ENCODE measurements around the gene CREB5.

Gene CREB5

GRCh38 chr7:28483908-28484605 lies 71.7 kb downstream of the CREB5 start:
- Histone ChIP-seq H3K9me3 (ENCODE audit: control insufficient read depth, insufficient read depth, low read length) (no peaks in the 10 kb centered on the region), H3K9ac (ENCODE audit: low read depth, low read length) (no peak overlapping the region), H3K4me1 (ENCODE audit: insufficient read depth, low read length) (peaks cover 64% of the 10 kb centered on the region), H3K36me3 (ENCODE audit: insufficient read depth, low read length) (no peaks in the 10 kb centered on the region)

- Histone ChIP-seq H3K36me3 (ENCODE audit: insufficient read depth, low read length) (no peaks in the 10 kb centered on the region), H3K9me3 (ENCODE audit: control insufficient read depth, insufficient read depth, low read length) (no peaks in the 10 kb centered on the region), H3K9ac (ENCODE audit: low read depth, low read length) (no peak overlapping the region), H3K4me1 (ENCODE audit: insufficient read depth, low read length) (peaks cover 59% of the 10 kb centered on the region)
Observed at GRCh38 chr7:28484606-28484935, 72.3 kb downstream of the CREB5 start.

- no peaks in the 10 kb centered on the region for H3K9me3 ChIP-seq (ENCODE audit: control insufficient read depth, insufficient read depth, low read length)
- peaks cover 33% of the 10 kb centered on the region for H3K4me1 ChIP-seq (ENCODE audit: insufficient read depth, low read length)
- H3K36me3 ChIP-seq (ENCODE audit: insufficient read depth, low read length), result no peaks in the 10 kb centered on the region
- H3K9ac ChIP-seq (ENCODE audit: low read depth, low read length), result no peak overlapping the region
Observed at GRCh38 chr7:28487487-28487886, 75.2 kb downstream of the CREB5 start.

- no peaks in the 10 kb centered on the region for H3K36me3 ChIP-seq (ENCODE audit: insufficient read depth, low read length)
- peaks cover 26% of the 10 kb centered on the region for H3K4me1 ChIP-seq (ENCODE audit: insufficient read depth, low read length)
- no peak overlapping the region for H3K9ac ChIP-seq (ENCODE audit: low read depth, low read length)
- H3K9me3 ChIP-seq (ENCODE audit: control insufficient read depth, insufficient read depth, low read length), result no peaks in the 10 kb centered on the region
Observed at GRCh38 chr7:28488061-28488791, 75.9 kb downstream of the CREB5 start.

- H3K9me3 ChIP-seq (ENCODE audit: control insufficient read depth, insufficient read depth, low read length), result no peaks in the 10 kb centered on the region
- H3K9ac ChIP-seq (ENCODE audit: low read depth, low read length), result no peak overlapping the region
- H3K4me1 ChIP-seq (ENCODE audit: insufficient read depth, low read length), result peaks cover 6% of the 10 kb centered on the region
- H3K36me3 ChIP-seq (ENCODE audit: insufficient read depth, low read length), result no peaks in the 10 kb centered on the region
Observed at GRCh38 chr7:28490831-28491230, 78.5 kb downstream of the CREB5 start.

GRCh38 chr7:28493477-28493876 lies 81.2 kb downstream of the CREB5 start:
- no peak overlapping the region for H3K9ac ChIP-seq (ENCODE audit: low read depth, low read length)
- H3K36me3 ChIP-seq (ENCODE audit: insufficient read depth, low read length), result no peaks in the 10 kb centered on the region
- no peaks in the 10 kb centered on the region for H3K9me3 ChIP-seq (ENCODE audit: control insufficient read depth, insufficient read depth, low read length)
- no peaks in the 10 kb centered on the region; the same call in 1 of the 2 replicates for H3K4me1 ChIP-seq (ENCODE audit: insufficient read depth, low read length)

- Histone ChIP-seq H3K9me3 (ENCODE audit: control insufficient read depth, insufficient read depth, low read length) (no peaks in the 10 kb centered on the region), H3K9ac (ENCODE audit: low read depth, low read length) (no peak overlapping the region), H3K4me1 (ENCODE audit: insufficient read depth, low read length) (no peaks in the 10 kb centered on the region; the same call in 1 of the 2 replicates), H3K36me3 (ENCODE audit: insufficient read depth, low read length) (no peaks in the 10 kb centered on the region)
Observed at GRCh38 chr7:28497009-28497408, 84.7 kb downstream of the CREB5 start.

- no peaks in the 10 kb centered on the region for H3K36me3 ChIP-seq (ENCODE audit: insufficient read depth, low read length)
- no peaks in the 10 kb centered on the region; the same call in 1 of the 2 replicates for H3K4me1 ChIP-seq (ENCODE audit: insufficient read depth, low read length)
- H3K9ac ChIP-seq (ENCODE audit: low read depth, low read length), result no peak overlapping the region
- no peaks in the 10 kb centered on the region for H3K9me3 ChIP-seq (ENCODE audit: control insufficient read depth, insufficient read depth, low read length)
Observed at GRCh38 chr7:28498636-28499035, 86.3 kb downstream of the CREB5 start.

GRCh38 chr7:28500138-28500537 lies 87.8 kb downstream of the CREB5 start:
- H3K9ac ChIP-seq (ENCODE audit: low read depth, low read length), result no peak overlapping the region
- no peaks in the 10 kb centered on the region for H3K36me3 ChIP-seq (ENCODE audit: insufficient read depth, low read length)
- no peaks in the 10 kb centered on the region for H3K9me3 ChIP-seq (ENCODE audit: control insufficient read depth, insufficient read depth, low read length)
- H3K4me1 ChIP-seq (ENCODE audit: insufficient read depth, low read length), result no peaks in the 10 kb centered on the region

GRCh38 chr7:28502408-28502807 lies 90.1 kb downstream of the CREB5 start:
- Histone ChIP-seq H3K36me3 (ENCODE audit: insufficient read depth, low read length) (no peaks in the 10 kb centered on the region), H3K4me1 (ENCODE audit: insufficient read depth, low read length) (no peaks in the 10 kb centered on the region), H3K9me3 (ENCODE audit: control insufficient read depth, insufficient read depth, low read length) (no peaks in the 10 kb centered on the region)

GRCh38 chr7:28503396-28503795 lies 91.1 kb downstream of the CREB5 start:
- Histone ChIP-seq H3K4me1 (ENCODE audit: insufficient read depth, low read length) (no peaks in the 10 kb centered on the region), H3K9ac (ENCODE audit: low read depth, low read length) (no peak overlapping the region), H3K36me3 (ENCODE audit: insufficient read depth, low read length) (no peaks in the 10 kb centered on the region), H3K9me3 (ENCODE audit: control insufficient read depth, insufficient read depth, low read length) (no peaks in the 10 kb centered on the region)

More at GRCh38 chr7:28502408-28502807, 90.1 kb downstream of the CREB5 start:
- H3K9ac ChIP-seq (ENCODE audit: low read depth, low read length), result no peak overlapping the region

GRCh38 chr7:28505014-28505413 lies 92.7 kb downstream of the CREB5 start:
- no peak overlapping the region for H3K9ac ChIP-seq (ENCODE audit: low read depth, low read length)
- no peaks in the 10 kb centered on the region for H3K9me3 ChIP-seq (ENCODE audit: control insufficient read depth, insufficient read depth, low read length)
- no peaks in the 10 kb centered on the region for H3K36me3 ChIP-seq (ENCODE audit: insufficient read depth, low read length)
- no peaks in the 10 kb centered on the region for H3K4me1 ChIP-seq (ENCODE audit: insufficient read depth, low read length)

GRCh38 chr7:28505867-28506266 lies 93.5 kb downstream of the CREB5 start:
- H3K9me3 ChIP-seq (ENCODE audit: control insufficient read depth, insufficient read depth, low read length), result no peaks in the 10 kb centered on the region
- no peaks in the 10 kb centered on the region for H3K36me3 ChIP-seq (ENCODE audit: insufficient read depth, low read length)
- no peak overlapping the region for H3K9ac ChIP-seq (ENCODE audit: low read depth, low read length)
- no peaks in the 10 kb centered on the region for H3K4me1 ChIP-seq (ENCODE audit: insufficient read depth, low read length)

GRCh38 chr7:28507525-28508282 lies 95.4 kb downstream of the CREB5 start:
- H3K9me3 ChIP-seq (ENCODE audit: control insufficient read depth, insufficient read depth, low read length), result no peaks in the 10 kb centered on the region
- H3K36me3 ChIP-seq (ENCODE audit: insufficient read depth, low read length), result no peaks in the 10 kb centered on the region
- no peaks in the 10 kb centered on the region for H3K4me1 ChIP-seq (ENCODE audit: insufficient read depth, low read length)
- no peak overlapping the region for H3K9ac ChIP-seq (ENCODE audit: low read depth, low read length)
